ENCODE measurements around the gene IFT172.
A peak's percentile ranks its signal among the peaks of the same experiment; 100 is the strongest.

Gene IFT172

DNA sequence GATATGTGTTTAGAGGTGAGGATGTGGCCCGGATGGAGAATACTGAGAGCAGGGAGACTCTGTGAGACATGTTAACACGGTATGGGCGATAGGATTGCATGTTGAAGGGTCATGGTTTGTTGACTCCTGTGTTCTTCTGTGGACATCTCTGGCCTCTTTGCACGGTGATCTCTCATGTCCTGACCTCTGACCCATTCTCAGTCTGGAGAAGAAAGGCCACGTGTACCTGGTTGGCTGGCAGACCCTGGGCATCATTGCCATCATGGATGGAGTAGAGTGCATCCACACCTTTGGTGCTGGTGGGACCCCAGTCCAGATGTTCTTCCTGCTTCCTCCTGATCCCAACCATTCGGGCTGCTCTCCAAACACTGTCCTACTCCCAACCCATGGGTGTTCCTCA lies 17.0 kb upstream of the IFT172 start:
- no peak for DNase-seq
- Histone ChIP-seq H3K9me3 (no peaks in the 10 kb centered on the region), H3K4me3 (ENCODE audit: low read depth, low read length) (no peak overlapping the region), H3K4me1 (no peaks in the 10 kb centered on the region), H3K27me3 (peaks cover 7% of the 10 kb centered on the region; the same call in 1 of the 2 replicates), H3K36me3 (no peaks in the 10 kb centered on the region)
- no peak for TF ChIP-seq CTCF (IDR thresholded peaks at IDR 0.05; ENCODE audit: low read depth, low read length)

DNA sequence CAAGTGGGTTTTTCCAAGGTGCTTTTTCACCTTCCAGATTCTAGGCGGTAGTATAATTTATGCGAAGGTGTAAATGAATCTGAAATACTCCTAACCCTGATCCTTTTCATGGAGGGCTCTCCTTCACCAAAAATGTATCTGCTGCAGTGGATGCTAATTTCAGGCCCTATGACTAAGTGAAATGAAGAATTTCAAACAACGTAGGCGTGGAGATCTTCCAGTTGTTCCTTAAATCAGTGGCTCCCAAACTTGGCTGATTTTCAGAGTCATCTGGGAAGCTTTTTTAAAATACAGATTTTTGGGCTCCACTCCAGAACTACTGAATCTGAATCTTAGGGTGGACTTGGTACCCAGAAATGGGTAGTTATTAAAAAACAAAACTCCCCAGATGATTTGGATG lies 12.6 kb upstream of the IFT172 start:
- H3K9me3 ChIP-seq, result no peaks in the 10 kb centered on the region
- DNase-seq, result no peak
- H3K4me1 ChIP-seq, result no peaks in the 10 kb centered on the region
- no peak for TF ChIP-seq CTCF (IDR thresholded peaks at IDR 0.05; ENCODE audit: low read depth, low read length)
- H3K4me3 ChIP-seq (ENCODE audit: low read depth, low read length), result no peak overlapping the region
- peaks cover 22% of the 10 kb centered on the region for H3K27me3 ChIP-seq
- no peaks in the 10 kb centered on the region for H3K36me3 ChIP-seq

DNA sequence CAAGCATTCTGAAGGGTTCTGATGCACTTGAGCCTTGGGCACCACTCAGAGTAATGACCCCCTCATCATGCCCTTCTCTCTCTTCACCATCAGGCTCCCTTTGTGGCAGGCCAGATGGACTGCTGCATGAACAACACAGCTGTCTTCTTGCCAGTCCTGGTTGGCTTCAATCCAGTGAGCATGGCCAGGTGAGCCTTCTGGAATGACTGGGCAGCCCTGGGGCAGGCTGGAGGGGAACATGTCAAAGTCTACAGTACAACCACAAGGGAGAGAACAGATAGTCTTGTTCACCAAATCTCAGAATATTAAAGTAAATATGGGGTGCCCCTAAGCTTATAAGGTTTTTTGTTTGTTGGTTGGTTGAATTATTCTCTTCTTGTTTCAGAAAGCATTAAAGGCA lies 11.5 kb upstream of the IFT172 start:
- H3K27me3 ChIP-seq, result peaks cover 30% of the 10 kb centered on the region
- H3K36me3 ChIP-seq, result no peaks in the 10 kb centered on the region
- H3K4me1 ChIP-seq, result no peaks in the 10 kb centered on the region
- TF ChIP-seq CTCF (IDR thresholded peaks at IDR 0.05; ENCODE audit: low read depth, low read length), result no peak
- H3K4me3 ChIP-seq (ENCODE audit: low read depth, low read length), result no peak overlapping the region
- DNase-seq, result peak; percentile 17
- H3K9me3 ChIP-seq, result no peaks in the 10 kb centered on the region

GRCh38 chr2:27498975-27499374 lies 9.4 kb upstream of the IFT172 start:
- Histone ChIP-seq H3K36me3 (no peaks in the 10 kb centered on the region), H3K9me3 (no peaks in the 10 kb centered on the region), H3K4me3 (ENCODE audit: low read depth, low read length) (no peak overlapping the region), H3K27me3 (peaks cover 51% of the 10 kb centered on the region), H3K4me1 (no peaks in the 10 kb centered on the region)
- no peak for DNase-seq
- TF ChIP-seq CTCF (IDR thresholded peaks at IDR 0.05; ENCODE audit: low read depth, low read length), result no peak

- Histone ChIP-seq H3K36me3 (no peaks in the 10 kb centered on the region), H3K9me3 (no peaks in the 10 kb centered on the region), H3K4me3 (ENCODE audit: low read depth, low read length) (no peak overlapping the region), H3K27me3 (peaks cover 51% of the 10 kb centered on the region), H3K4me1 (no peaks in the 10 kb centered on the region)
- TF ChIP-seq CTCF (IDR thresholded peaks at IDR 0.05; ENCODE audit: low read depth, low read length), result no peak
- no peak for DNase-seq
Observed at GRCh38 chr2:27497288-27497627, 7.7 kb upstream of the IFT172 start.

- no peak for DNase-seq
- Histone ChIP-seq H3K36me3 (no peaks in the 10 kb centered on the region), H3K4me3 (ENCODE audit: low read depth, low read length) (no peak within 1 kb of the TSS), H3K9me3 (no peaks in the 10 kb centered on the region), H3K27me3 (peaks cover 51% of the 10 kb centered on the region), H3K4me1 (no peaks in the 10 kb centered on the region)
- TF ChIP-seq CTCF (IDR thresholded peaks at IDR 0.05; ENCODE audit: low read depth, low read length), result no peak
Observed at GRCh38 chr2:27496357-27497287, 7.1 kb upstream of the IFT172 start, which contains the start of gene GCKR. Gene GCKR (plus strand): TSS chr2:27496839. CDS start chr2:27496905, 66 bp downstream.

Measured in BE2C (cell line).